SK-N-SH treated with all-trans-retinoic acid at 6 μM for 48 hours (cell line): ENCODE measurements around the gene MYCBP2.

Experiments used
- ATAC-seq: fragments of 200-7000 bp; cut with Tn5 transposase; 3 replicates; pipeline ENCODE4 v1.9.1; 2020; ENCODE audit warnings: mild to moderate bottlenecking, moderate library complexity
- ARNTL ChIP-seq: fragments of 450-650 bp; formaldehyde crosslinking; IDR thresholded peaks from 2 replicates; pipeline ENCODE4 v1.5.0; 2020; ENCODE audit warnings: low read depth, mild to moderate bottlenecking, moderate library complexity, borderline replicate concordance
- BACH2 ChIP-seq: fragments of 250-450 bp; sonication (Bioruptor Pico); IDR thresholded peaks from 2 replicates; pipeline ENCODE4 v1.9.0; 2021; ENCODE audit warnings: mild to moderate bottlenecking, borderline replicate concordance
- CREB5 ChIP-seq: fragments of 250-450 bp; sonication (Bioruptor Pico); IDR thresholded peaks from 2 replicates; pipeline ENCODE4 v1.5.1; 2020; ENCODE audit warnings: low read depth, mild to moderate bottlenecking, moderate library complexity
- CSDC2 ChIP-seq: fragments of 250-450 bp; sonication (Bioruptor Pico); IDR thresholded peaks from 2 replicates; pipeline ENCODE4 v1.5.0; 2020; ENCODE audit warnings: mild to moderate bottlenecking, moderate library complexity
- CSRNP3 ChIP-seq: fragments of 250-450 bp; sonication (Bioruptor Pico); IDR thresholded peaks from 2 replicates; pipeline ENCODE4 v1.5.1; 2021; ENCODE audit warnings: mild to moderate bottlenecking, moderate library complexity
- ESRRG ChIP-seq: fragments of 250-450 bp; sonication (Bioruptor Pico); IDR thresholded peaks from 2 replicates; pipeline ENCODE4 v1.6.1; 2021; ENCODE audit warnings: mild to moderate bottlenecking
- GLIS3 ChIP-seq: fragments of 250-450 bp; sonication (Bioruptor Pico); IDR thresholded peaks from 2 replicates; pipeline ENCODE4 v1.5.0; 2020; ENCODE audit warnings: mild to moderate bottlenecking, moderate library complexity
- ISL1 ChIP-seq: fragments of 250-450 bp; sonication (Bioruptor Pico); IDR thresholded peaks from 2 replicates; pipeline ENCODE4 v2.1.2; 2022; ENCODE audit warnings: mild to moderate bottlenecking, moderate library complexity
- OSR1 ChIP-seq: fragments of 250-450 bp; sonication (Bioruptor Pico); IDR thresholded peaks from 2 replicates; pipeline ENCODE4 v1.8.0; 2022; ENCODE audit warnings: moderate library complexity, mild to moderate bottlenecking, inconsistent platforms
- PATZ1 ChIP-seq: fragments of 250-450 bp; sonication (Bioruptor Pico); IDR thresholded peaks from 2 replicates; pipeline ENCODE4 v1.8.0; 2020; ENCODE audit warnings: mild to moderate bottlenecking, moderate library complexity, borderline replicate concordance
- POU6F1 ChIP-seq: fragments of 250-450 bp; sonication (Bioruptor Pico); IDR thresholded peaks from 2 replicates; pipeline ENCODE4 v1.8.0; 2021; ENCODE audit warnings: low read depth, mild to moderate bottlenecking, moderate library complexity, borderline replicate concordance
- PPARA ChIP-seq: fragments of 250-450 bp; sonication (Bioruptor Pico); IDR thresholded peaks from 2 replicates; pipeline ENCODE4 v1.5.0; 2020; ENCODE audit warnings: mild to moderate bottlenecking, borderline replicate concordance
- RARB ChIP-seq: fragments of 250-450 bp; sonication (Bioruptor Pico); IDR thresholded peaks from 2 replicates; pipeline ENCODE4 v1.8.0; 2021; ENCODE audit warnings: mild to moderate bottlenecking, moderate library complexity
- TCF4 ChIP-seq: fragments of 250-450 bp; sonication (Bioruptor Pico); IDR thresholded peaks from 2 replicates; pipeline ENCODE4 v1.8.0; 2021; ENCODE audit warnings: mild to moderate bottlenecking, moderate library complexity, borderline replicate concordance
- TOX ChIP-seq: fragments of 250-450 bp; sonication (Bioruptor Pico); IDR thresholded peaks from 2 replicates; pipeline ENCODE4 v1.8.0; 2021; ENCODE audit warnings: mild to moderate bottlenecking, moderate library complexity, borderline replicate concordance
- TSHZ2 ChIP-seq: fragments of 250-450 bp; sonication (Bioruptor Pico); IDR thresholded peaks from 2 replicates; pipeline ENCODE4 v1.5.0; 2020; ENCODE audit warnings: mild to moderate bottlenecking, moderate library complexity
- ZC3H10 ChIP-seq: fragments of 250-450 bp; sonication (Bioruptor Pico); IDR thresholded peaks from 2 replicates; pipeline ENCODE4 v1.5.1; 2021; ENCODE audit warnings: mild to moderate bottlenecking, moderate library complexity
- ZFP3 ChIP-seq: fragments of 250-450 bp; sonication (Bioruptor Pico); IDR thresholded peaks from 2 replicates; pipeline ENCODE4 v1.5.0; 2020; ENCODE audit warnings: mild to moderate bottlenecking, moderate library complexity
- ZFP30 ChIP-seq: fragments of 450-650 bp; formaldehyde crosslinking; IDR thresholded peaks from 2 replicates; pipeline ENCODE4 v1.5.0; 2022; ENCODE audit warnings: mild to moderate bottlenecking, moderate library complexity
- ZNF565 ChIP-seq: fragments of 450-650 bp; formaldehyde crosslinking; conservative IDR thresholded peaks from 2 replicates; pipeline ENCODE4 v1.5.0; 2020; ENCODE audit warnings: low read depth, mild to moderate bottlenecking, moderate library complexity
- ZNF70 ChIP-seq: fragments of 450-650 bp; formaldehyde crosslinking; IDR thresholded peaks from 2 replicates; pipeline ENCODE4 v1.5.0; 2020; ENCODE audit warnings: mild to moderate bottlenecking, moderate library complexity
- ZNF8 ChIP-seq: fragments of 450-650 bp; formaldehyde crosslinking; IDR thresholded peaks from 2 replicates; pipeline ENCODE4 v1.5.0; 2020; ENCODE audit warnings: mild to moderate bottlenecking, moderate library complexity

Gene MYCBP2

GRCh38 chr13:77374339-77374738 is 47.4 kb upstream of the MYCBP2 start:
- TF ChIP-seq GLIS3 (no peak), CREB5 (CRISPR knock-in tag) (no peak), ZNF8 (CRISPR knock-in tag) (no peak), ZNF70 (CRISPR knock-in tag) (no peak), ZFP30 (no peak), BACH2 (CRISPR knock-in tag) (no peak), ESRRG (CRISPR knock-in tag) (no peak), ZC3H10 (CRISPR knock-in tag) (no peak), OSR1 (no peak), ARNTL (CRISPR knock-in tag) (no peak), ZFP3 (CRISPR knock-in tag) (no peak), TCF4 (CRISPR knock-in tag) (no peak), ZNF565 (no peak)
- ATAC-seq = no peak

GRCh38 chr13:77373502-77373901 is 46.6 kb upstream of the MYCBP2 start:
- no peak for ATAC-seq
- TF ChIP-seq ZFP3 (CRISPR knock-in tag) = no peak

- ATAC-seq = no peak
- no peak for TF ChIP-seq PATZ1 (CRISPR knock-in tag)
- no peak for TF ChIP-seq OSR1
- TF ChIP-seq ZFP30 = no peak
- no peak for TF ChIP-seq GLIS3
- no peak for TF ChIP-seq TCF4 (CRISPR knock-in tag)
- TF ChIP-seq RARB (CRISPR knock-in tag) = no peak
- no peak for TF ChIP-seq TSHZ2
- no peak for TF ChIP-seq BACH2 (CRISPR knock-in tag)
- no peak for TF ChIP-seq PPARA (CRISPR knock-in tag)
- no peak for TF ChIP-seq CREB5 (CRISPR knock-in tag)
- TF ChIP-seq ESRRG (CRISPR knock-in tag) = no peak
- no peak for TF ChIP-seq CSRNP3 (CRISPR knock-in tag)
- no peak for TF ChIP-seq POU6F1 (CRISPR knock-in tag)
- no peak for TF ChIP-seq ZNF565
- no peak for TF ChIP-seq ZC3H10 (CRISPR knock-in tag)
- TF ChIP-seq ARNTL (CRISPR knock-in tag) = no peak
- TF ChIP-seq CSDC2 (CRISPR knock-in tag) = no peak
- no peak for TF ChIP-seq ISL1 (CRISPR knock-in tag)
- no peak for TF ChIP-seq ZNF70 (CRISPR knock-in tag)
- no peak for TF ChIP-seq TOX
These were observed 45.4 kb upstream of the MYCBP2 start for GRCh38 chr13:77372275-77372674.
